ENCODE results near the gene MTX2.

MTX2 gene

GRCh38 chr2:176278927-176279326 lies 9.7 kb downstream of the MTX2 start:
- DNase-seq (ENCODE audit: extremely low read depth, insufficient read length) = no peak
- no peak overlapping the region for H3K4me3 ChIP-seq (replicated peaks; ENCODE audit: low read depth, low read length)
- TF ChIP-seq CTCF (IDR thresholded peaks at IDR 0.05; ENCODE audit: insufficient read depth, low read length, poor library complexity, severe bottlenecking) = no peak
- H3K36me3 ChIP-seq (ENCODE audit: control insufficient read depth, insufficient read depth, low read length) = no peaks in the 10 kb centered on the region
- H3K27me3 ChIP-seq (replicated peaks; ENCODE audit: control insufficient read depth, insufficient read depth, low read length) = no peaks in the 10 kb centered on the region

- no peaks in the 10 kb centered on the region for H3K36me3 ChIP-seq (ENCODE audit: control insufficient read depth, insufficient read depth, low read length)
- DNase-seq (ENCODE audit: extremely low read depth, insufficient read length) = no peak
- H3K27me3 ChIP-seq (replicated peaks; ENCODE audit: control insufficient read depth, insufficient read depth, low read length) = no peaks in the 10 kb centered on the region
- TF ChIP-seq CTCF (IDR thresholded peaks at IDR 0.05; ENCODE audit: insufficient read depth, low read length, poor library complexity, severe bottlenecking) = no peak
- no peak overlapping the region for H3K4me3 ChIP-seq (replicated peaks; ENCODE audit: low read depth, low read length)
Measured at GRCh38 chr2:176280156-176280555, 10.9 kb downstream of the MTX2 start.

DNA sequence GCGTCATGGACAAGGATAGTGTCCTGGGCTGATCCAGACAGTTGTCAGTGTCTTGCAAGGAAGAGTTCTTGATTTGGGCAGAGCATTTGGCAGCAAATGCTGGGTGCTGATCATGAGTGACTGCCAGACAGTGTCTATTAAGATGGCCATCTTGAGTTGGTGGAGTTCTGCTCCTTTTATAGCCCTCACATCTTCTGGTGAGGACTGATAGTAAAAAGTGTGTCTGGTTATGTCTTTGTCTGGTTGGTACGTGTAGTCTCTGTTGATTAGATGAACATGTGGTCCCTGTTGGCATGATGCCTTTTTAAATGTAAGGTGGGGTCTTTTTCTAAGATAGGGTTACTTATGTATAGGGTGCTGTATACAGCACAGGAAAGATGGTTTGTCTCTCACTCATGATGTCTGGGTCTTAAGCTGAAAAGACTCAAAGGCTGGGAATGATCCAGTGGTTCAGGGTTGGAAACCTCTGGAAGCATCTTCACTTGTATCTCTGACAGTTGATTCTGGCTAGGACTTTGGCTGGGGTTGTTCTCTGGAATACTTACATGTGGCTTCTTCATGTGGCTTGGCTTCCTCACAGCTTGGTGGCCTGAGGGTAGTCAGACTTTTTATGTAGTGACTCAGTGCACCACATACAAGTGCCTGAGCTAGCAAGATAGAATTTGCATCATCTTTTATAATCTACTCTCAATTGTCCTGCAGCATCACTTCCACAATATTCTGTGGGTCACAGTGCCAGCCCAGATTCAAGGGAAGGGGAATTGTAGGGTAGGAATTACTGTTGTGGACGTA lies 11.8 kb downstream of the MTX2 start:
- no peak for TF ChIP-seq CTCF (IDR thresholded peaks at IDR 0.05; ENCODE audit: insufficient read depth, low read length, poor library complexity, severe bottlenecking)
- H3K4me3 ChIP-seq (replicated peaks; ENCODE audit: low read depth, low read length) = no peak overlapping the region
- no peaks in the 10 kb centered on the region for H3K27me3 ChIP-seq (replicated peaks; ENCODE audit: control insufficient read depth, insufficient read depth, low read length)
- no peak for DNase-seq (ENCODE audit: extremely low read depth, insufficient read length)
- H3K36me3 ChIP-seq (ENCODE audit: control insufficient read depth, insufficient read depth, low read length) = no peaks in the 10 kb centered on the region

DNA sequence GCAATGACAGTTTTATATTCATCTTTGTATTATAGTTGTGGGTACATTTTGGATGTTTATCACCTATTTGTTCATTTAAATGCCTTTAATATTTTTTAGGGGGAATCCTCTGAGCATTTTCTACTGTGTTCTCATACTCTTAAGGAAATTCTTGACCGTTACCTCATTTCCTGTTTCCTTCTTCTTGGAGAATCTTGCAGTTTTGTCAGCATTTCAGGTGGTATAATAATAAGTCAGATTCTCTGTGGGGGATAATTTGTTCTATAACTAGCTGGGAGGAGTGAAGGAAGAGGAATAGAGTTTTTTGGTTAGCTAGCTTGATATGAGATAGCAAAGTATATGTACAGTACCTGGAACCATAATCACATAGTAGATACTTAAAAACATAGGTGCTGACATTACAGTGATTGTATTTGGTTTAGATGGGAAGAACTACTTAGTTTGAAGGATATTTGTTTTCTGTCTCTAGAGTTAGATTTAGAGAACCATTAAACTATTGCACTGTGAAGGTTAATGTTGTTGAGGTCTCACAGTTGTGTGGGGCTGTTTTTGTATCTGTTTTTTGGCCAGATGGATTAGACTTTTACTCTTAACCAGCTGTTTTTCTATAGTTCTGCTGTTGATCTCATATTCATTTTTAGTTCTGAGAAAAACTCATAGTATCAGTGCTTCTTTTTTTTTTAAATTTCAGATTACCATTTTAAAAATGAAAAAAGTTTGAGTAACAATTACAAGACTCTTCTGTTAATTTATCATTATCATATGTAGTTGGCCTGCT lies 14.2 kb downstream of the MTX2 start:
- no peak for TF ChIP-seq CTCF (IDR thresholded peaks at IDR 0.05; ENCODE audit: insufficient read depth, low read length, poor library complexity, severe bottlenecking)
- Histone ChIP-seq H3K36me3 (ENCODE audit: control insufficient read depth, insufficient read depth, low read length) (no peaks in the 10 kb centered on the region), H3K4me3 (replicated peaks; ENCODE audit: low read depth, low read length) (no peak overlapping the region), H3K27me3 (replicated peaks; ENCODE audit: control insufficient read depth, insufficient read depth, low read length) (no peaks in the 10 kb centered on the region)
- no peak for DNase-seq (ENCODE audit: extremely low read depth, insufficient read length)

- DNase-seq (ENCODE audit: extremely low read depth, insufficient read length) = no peak
- H3K4me3 ChIP-seq (replicated peaks; ENCODE audit: low read depth, low read length) = no peak overlapping the region
- no peaks in the 10 kb centered on the region for H3K36me3 ChIP-seq (ENCODE audit: control insufficient read depth, insufficient read depth, low read length)
- no peaks in the 10 kb centered on the region for H3K27me3 ChIP-seq (replicated peaks; ENCODE audit: control insufficient read depth, insufficient read depth, low read length)
- TF ChIP-seq CTCF (IDR thresholded peaks at IDR 0.05; ENCODE audit: insufficient read depth, low read length, poor library complexity, severe bottlenecking) = no peak
Measured at GRCh38 chr2:176284461-176285049, 15.3 kb downstream of the MTX2 start.
